Measurements from ENCODE around the gene CANX. TPM values are rescaled to one million over a fixed set of nuclear protein-coding genes. Genes with fewer than 3 reads are reported as not detected.
A peak's percentile ranks its signal among the peaks of the same experiment; 100 is the strongest.

CANX gene
- total and polyA plus RNA-seq, 9 of the 15 experiments (the other 6 are each of a cell fraction or from before 2014, with no cell fraction given) = 155 to 893 (median 589) TPM

DNA sequence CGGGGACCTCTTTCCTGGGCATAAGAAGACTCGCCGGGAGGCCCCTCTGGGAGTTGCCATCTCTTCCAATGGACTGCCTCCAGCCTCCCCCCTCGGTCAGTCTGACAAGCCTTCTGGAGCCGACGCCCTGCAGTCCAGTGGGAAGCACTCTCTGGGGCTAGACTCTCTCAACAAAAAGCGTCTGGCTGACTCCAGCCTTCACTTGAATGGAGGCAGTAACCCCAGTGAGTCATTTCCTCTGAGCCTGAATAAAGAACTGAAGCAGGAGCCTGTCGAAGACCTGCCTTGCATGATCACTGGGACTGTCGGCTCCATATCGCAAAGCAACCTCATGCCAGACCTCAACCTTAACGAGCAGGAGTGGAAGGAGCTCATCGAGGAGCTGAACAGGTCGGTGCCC lies 66.6 kb downstream of the CANX start (continued):
- TF ChIP-seq CREM (IDR thresholded peaks at IDR 0.05; ENCODE audit: low read depth) (no peak), ZNF76 (CRISPR knock-in tag; IDR thresholded peaks at IDR 0.05; ENCODE audit: borderline replicate concordance) (no peak), RFX7 (CRISPR knock-in tag; IDR thresholded peaks at IDR 0.05) (no peak), ESRRA (IDR thresholded peaks at IDR 0.05; ENCODE audit: borderline replicate concordance, low read depth) (no peak), JUND (IDR thresholded peaks at IDR 0.05; ENCODE audit: borderline replicate concordance, low read depth, low read length) (peak; percentile 35; the same call in 1 of the 2 replicates), JUND (tag; IDR thresholded peaks at IDR 0.05; ENCODE audit: borderline replicate concordance, low read depth, low read length) (no peak), CBX2 (IDR thresholded peaks at IDR 0.05; ENCODE audit: insufficient read depth, low read length, poor library complexity, severe bottlenecking) (no peak), ZNF384 (IDR thresholded peaks at IDR 0.05; ENCODE audit: low read depth, low read length) (no peak)
- TF ChIP-seq, protein P1, sequence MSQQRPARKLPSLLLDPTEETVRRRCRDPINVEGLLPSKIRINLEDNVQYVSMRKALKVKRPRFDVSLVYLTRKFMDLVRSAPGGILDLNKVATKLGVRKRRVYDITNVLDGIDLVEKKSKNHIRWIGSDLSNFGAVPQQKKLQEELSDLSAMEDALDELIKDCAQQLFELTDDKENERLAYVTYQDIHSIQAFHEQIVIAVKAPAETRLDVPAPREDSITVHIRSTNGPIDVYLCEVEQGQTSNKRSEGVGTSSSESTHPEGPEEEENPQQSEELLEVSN (IDR thresholded peaks at IDR 0.05; ENCODE audit: borderline replicate concordance in 1 of 2, extremely low read depth in 1 of 2, insufficient read depth in 1 of 2, insufficient read length in 1 of 2, low read depth in 1 of 2, low read length in 1 of 2, poor library complexity in 1 of 2, severe bottlenecking in 1 of 2) = peak in 1 of 2 experiments; percentile 18
- TF ChIP-seq, protein P2, sequence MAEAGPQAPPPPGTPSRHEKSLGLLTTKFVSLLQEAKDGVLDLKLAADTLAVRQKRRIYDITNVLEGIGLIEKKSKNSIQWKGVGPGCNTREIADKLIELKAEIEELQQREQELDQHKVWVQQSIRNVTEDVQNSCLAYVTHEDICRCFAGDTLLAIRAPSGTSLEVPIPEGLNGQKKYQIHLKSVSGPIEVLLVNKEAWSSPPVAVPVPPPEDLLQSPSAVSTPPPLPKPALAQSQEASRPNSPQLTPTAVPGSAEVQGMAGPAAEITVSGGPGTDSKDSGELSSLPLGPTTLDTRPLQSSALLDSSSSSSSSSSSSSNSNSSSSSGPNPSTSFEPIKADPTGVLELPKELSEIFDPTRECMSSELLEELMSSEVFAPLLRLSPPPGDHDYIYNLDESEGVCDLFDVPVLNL (CRISPR knock-in tag; IDR thresholded peaks at IDR 0.05; ENCODE audit: low read depth) = no peak
- TF ChIP-seq, protein P3, sequence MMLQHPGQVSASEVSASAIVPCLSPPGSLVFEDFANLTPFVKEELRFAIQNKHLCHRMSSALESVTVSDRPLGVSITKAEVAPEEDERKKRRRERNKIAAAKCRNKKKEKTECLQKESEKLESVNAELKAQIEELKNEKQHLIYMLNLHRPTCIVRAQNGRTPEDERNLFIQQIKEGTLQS (IDR thresholded peaks at IDR 0.05) = peak; percentile 39
- TF ChIP-seq, protein P3 (CRISPR knock-in tag; conservative IDR thresholded peaks at IDR 0.05) = no peak
